GM12878 (cell line): ENCODE results near the gene GALR1. TPM values are rescaled to one million over a fixed set of nuclear protein-coding genes. Genes with fewer than 3 reads are reported as not detected.

ENCODE experiments used
- ATAC-seq: fragments of 200-7000 bp; cut with Tn5 transposase; 3 replicates; pipeline ENCODE4 v1.9.1; 2020; ENCODE audit warnings: mild to moderate bottlenecking, moderate library complexity
- BruUV-seq: library from RNA; stranded (reverse); fragments of 400-500 nt; replicated peaks from 2 replicates; lab custom pipeline; 2021; lab: Mats Ljungman, UMichigan
- CTCF ChIA-PET: fragments of 300-600 bp; sonication (Branson Sonifier 250); formaldehyde crosslinking; extraction: SDS; loops from one replicate; lab custom pipeline; 2021; ENCODE audit warnings: inconsistent platforms; lab: Yijun Ruan, JAX
- POLR2A ChIA-PET: fragments of 350-600 bp; formaldehyde crosslinking; extraction: SDS; loops from one replicate; lab custom pipeline; 2021; ENCODE audit warnings: inconsistent platforms; lab: Charles Lee
- RAD21 ChIA-PET: fragments of 300-600 bp; sonication (Branson Sonifier 250); formaldehyde crosslinking; loops from one replicate; lab custom pipeline; 2023; ENCODE audit warnings: antibody characterized with exemption; ENCODE audit not compliant: unreplicated experiment; lab: Charles Lee
- SMC1A ChIA-PET: fragments of 300-600 bp; sonication (Branson Sonifier 250); formaldehyde crosslinking; loops from one replicate; lab custom pipeline; 2023; ENCODE audit not compliant: unreplicated experiment, uncharacterized antibody; lab: Charles Lee
- DNase-seq: peaks from one replicate; pipeline ENCODE4 v3.0.0-alpha.2; 2011; ENCODE audit warnings: low read depth, low spot score
- FAIRE-seq: peaks from 3 replicates; lab custom pipeline; 2011; peaks lifted over from hg19 to GRCh38; lab: Jason Lieb, UNC
- H2AFZ ChIP-seq: 2 replicates; pipeline ENCODE4 v1.6.0; 2011; ENCODE audit warnings: low read depth, low read length, control low read depth; ENCODE audit not compliant: control insufficient read depth
- H3K27ac ChIP-seq: 2 replicates; pipeline ENCODE4 v1.5.1; 2011; ENCODE audit warnings: control low read depth; ENCODE audit not compliant: control insufficient read depth, insufficient read depth
- H3K27me3 ChIP-seq, 2 experiments: replicated peaks in 1 of 2; 2 replicates each; pipeline versions ENCODE4 v1.6.0 to v1.6.1; 2011; ENCODE audit warnings: low read length in 1 of 2; ENCODE audit not compliant: control insufficient read depth in 2 of 2, insufficient read depth in 2 of 2
- H3K36me3 ChIP-seq, 2 experiments: 2 replicates each; pipeline ENCODE4 v1.5.1; 2011; ENCODE audit warnings: low read length in 1 of 2; ENCODE audit not compliant: control insufficient read depth in 2 of 2, insufficient read depth in 2 of 2
- H3K4me1 ChIP-seq: 2 replicates; pipeline ENCODE4 v1.6.1; 2011; ENCODE audit warnings: mild to moderate bottlenecking, low read length, moderate library complexity, mixed read lengths; ENCODE audit not compliant: control insufficient read depth, insufficient read depth
- H3K4me2 ChIP-seq: 2 replicates; pipeline ENCODE4 v1.6.0; 2011; ENCODE audit warnings: control low read depth; ENCODE audit not compliant: control insufficient read depth, insufficient read depth
- H3K4me3 ChIP-seq: fragments of 200-600 bp; sonication (generic); 2 replicates; pipeline ENCODE4 v1.5.1; 2016
- H3K79me2 ChIP-seq: 2 replicates; pipeline ENCODE4 v1.6.0; 2011; ENCODE audit warnings: low read length; ENCODE audit not compliant: control insufficient read depth, insufficient read depth
- H3K9ac ChIP-seq: 2 replicates; pipeline ENCODE4 v1.8.0; 2011; ENCODE audit warnings: low read length, control low read depth, mixed read lengths; ENCODE audit not compliant: control insufficient read depth, insufficient read depth
- H3K9me3 ChIP-seq: replicated peaks from 3 replicates; pipeline ENCODE4 v1.5.1; 2011; ENCODE audit warnings: mild to moderate bottlenecking, low read length; ENCODE audit not compliant: control insufficient read depth, insufficient read depth
- H4K20me1 ChIP-seq: 2 replicates; pipeline ENCODE4 v1.6.0; 2011; ENCODE audit not compliant: control insufficient read depth, insufficient read depth
- ATF7 ChIP-seq: fragments of 450-650 bp; IDR thresholded peaks from 2 replicates; pipeline ENCODE4 v1.6.1; 2016; ENCODE audit warnings: low read depth, mild to moderate bottlenecking
- EED ChIP-seq: sonication (generic); IDR thresholded peaks from 2 replicates; pipeline ENCODE4 v1.6.1; 2016; ENCODE audit warnings: antibody characterized with exemption, low read depth
- ESRRA ChIP-seq: IDR thresholded peaks from 2 replicates; pipeline ENCODE4 v1.6.1; 2012; ENCODE audit warnings: mild to moderate bottlenecking, low read length, improper control_type of control experiment
- KAT2A ChIP-seq: conservative IDR thresholded peaks from 2 replicates; pipeline ENCODE4 v1.6.1; 2011; ENCODE audit warnings: low read depth, low read length; ENCODE audit not compliant: control insufficient read depth
- PAX5 ChIP-seq: IDR thresholded peaks from 2 replicates; pipeline ENCODE4 v1.6.1; 2011; ENCODE audit warnings: low read depth, low read length, borderline replicate concordance
- RAD21 ChIP-seq: IDR thresholded peaks from 2 replicates; pipeline ENCODE4 v1.6.1; 2011; ENCODE audit warnings: mild to moderate bottlenecking, low read depth, low read length, moderate library complexity; ENCODE audit not compliant: insufficient read depth
- SMARCA5 ChIP-seq: fragments of 450-650 bp; IDR thresholded peaks from 2 replicates; pipeline ENCODE4 v1.6.1; 2017; ENCODE audit warnings: mild to moderate bottlenecking
- SRF ChIP-seq, 2 experiments: IDR thresholded peaks; 2 replicates each; pipeline ENCODE4 v1.6.1; 2011; ENCODE audit warnings: low read depth in 2 of 2, low read length in 2 of 2, mild to moderate bottlenecking in 1 of 2, moderate library complexity in 1 of 2
- TARDBP ChIP-seq: IDR thresholded peaks from 2 replicates; pipeline ENCODE4 v1.6.1; 2016; ENCODE audit warnings: borderline replicate concordance
- TBL1XR1 ChIP-seq: IDR thresholded peaks from 2 replicates; pipeline ENCODE4 v1.6.1; 2012; ENCODE audit warnings: low read depth, low read length, improper control_type of control experiment
- ZBED1 ChIP-seq: IDR thresholded peaks from 2 replicates; pipeline ENCODE4 v1.6.1; 2016; ENCODE audit warnings: borderline replicate concordance
- ZNF24 ChIP-seq: fragments of 450-650 bp; IDR thresholded peaks from 2 replicates; pipeline ENCODE4 v1.6.1; 2017; ENCODE audit warnings: antibody characterized with exemption, mild to moderate bottlenecking
- WGBS: methylation state at CpG from one replicate; pipeline ENCODE4 v1.1.6; 2016; ENCODE audit warnings: low lambda C conversion rate; ENCODE audit not compliant: insufficient replicate concordance, insufficient coverage; ENCODE audit errors: missing lambda C conversion rate; 5-methylcytosine and 5-hydroxymethylcytosine counted together
- in situ Hi-C: fragments of 300-500 bp; cut with MboI; formaldehyde crosslinking; loops from 9 replicates; pipeline ENCODE4 v1.14.3; 2018; ENCODE audit warnings: mixed read lengths
- intact Hi-C: fragments of 100-400 bp; cut with micrococcal nuclease; formaldehyde crosslinking; loops from one replicate; pipeline ENCODE4 v1.14.2; 2022; ENCODE audit not compliant: unreplicated experiment
- polyA plus RNA-seq, 11 experiments: library from polyadenylated mRNA; depleted of rRNA in 4 of 11; unstranded in 6 of 11; stranded (reverse) in 5 of 11; fragments of >200 nt; fragmentation: Nextera tagmentation in 4 of 11; fragmentation: Illumina TruSeq in 1 of 11; extraction: Ambion mirVana in 4 of 11; extraction: Trizol in 1 of 11; gene quantifications; 1 replicate in 1 of 11; 2 replicates in 10 of 11; pipeline versions ENCODE4 v1.2.1 to v1.2.3, GENCODE V29; 2011 to 2016; ENCODE audit warnings: inconsistent platforms in 2 of 11, missing spikeins in 2 of 11, low read depth in 1 of 11
- total RNA-seq, 4 experiments: library from RNA; depleted of rRNA in 3 of 4; stranded (reverse); fragments of >200 nt in 3 of 4; fragmentation: Illumina TruSeq in 1 of 4; extraction: Trizol in 1 of 4; gene quantifications; 2 replicates each; pipeline versions ENCODE4 v1.2.1 to v1.2.3, GENCODE V29; 2013 to 2021
- TF ChIP-seq, protein P1 (sequence below): fragments of 450-650 bp; formaldehyde crosslinking; IDR thresholded peaks from 2 replicates; pipeline ENCODE4 v1.4.0; 2022; ENCODE audit warnings: mild to moderate bottlenecking, moderate library complexity
- TF ChIP-seq, protein P2 (sequence below): fragments of 450-650 bp; IDR thresholded peaks from 2 replicates; pipeline ENCODE4 v1.6.1; 2017; ENCODE audit warnings: mild to moderate bottlenecking, moderate library complexity
- TF ChIP-seq, protein P3 (sequence below): IDR thresholded peaks from 2 replicates; pipeline ENCODE4 v1.6.1; 2011; ENCODE audit warnings: low read depth, low read length, improper control_type of control experiment, borderline replicate concordance

The GALR1 gene
- total and polyA plus RNA-seq, 10 of the 15 experiments (the other 5 are each of a cell fraction or from before 2014, with no cell fraction given), result not detected

DNA sequence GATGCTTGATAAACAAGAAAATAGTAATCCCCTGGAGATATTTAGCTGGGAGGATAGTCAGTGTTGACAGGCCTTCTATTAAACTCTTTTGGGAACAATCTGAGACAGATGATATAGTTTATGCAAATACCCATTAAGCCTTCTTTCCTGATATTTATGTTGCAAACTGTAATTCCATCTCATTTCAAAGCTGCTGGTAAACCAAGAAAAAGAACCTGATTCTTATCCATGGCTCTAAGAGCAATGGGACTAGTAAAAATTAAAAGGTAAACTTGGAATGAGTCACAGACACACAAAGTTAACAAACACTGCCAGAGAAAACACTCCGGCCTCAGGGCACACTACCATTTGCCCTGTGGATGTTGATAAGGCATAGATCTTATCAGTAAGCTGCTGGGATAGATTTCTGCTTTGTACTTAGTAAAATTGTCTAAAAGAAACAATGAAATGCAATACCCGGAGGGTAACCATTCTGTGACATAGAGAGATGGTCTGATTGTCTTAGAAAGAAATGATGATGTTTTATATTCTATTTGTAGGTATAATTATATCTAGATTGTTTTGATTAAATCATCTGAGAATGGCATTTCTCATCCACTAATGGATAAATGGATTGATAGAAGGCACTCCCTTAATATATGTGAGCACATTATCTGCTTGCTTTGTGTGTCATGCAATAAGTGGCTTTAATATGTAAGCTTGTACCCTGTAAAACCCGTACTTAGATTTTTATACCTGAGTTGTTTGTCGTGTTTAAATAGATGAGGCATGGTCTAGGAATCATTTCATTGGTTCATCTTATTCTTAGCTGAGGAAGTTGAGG, 13.2 kb downstream of the GALR1 start:
- Histone ChIP-seq H3K4me2 (no peak overlapping the region), H3K36me3 (no peaks in the 10 kb centered on the region), H3K27ac (no peak overlapping the region), H3K79me2 (no peaks in the 10 kb centered on the region), H3K9ac (no peak overlapping the region), H4K20me1 (no peaks in the 10 kb centered on the region), H2AFZ (no peak overlapping the region), H3K4me1 (no peaks in the 10 kb centered on the region), H3K27me3 (no peaks in the 10 kb centered on the region), H3K9me3 (no peaks in the 10 kb centered on the region; the same call in 2 of the 3 replicates), H3K4me3 (no peak overlapping the region)
- SMC1A ChIA-PET, result no interaction called here
- DNase-seq, result no peak
- 11% methylated on average over 4 of the region's 4 CpGs for WGBS
- intact Hi-C loops, result no loop called here
- POLR2A ChIA-PET, result no interaction called here
- RAD21 ChIA-PET, result no interaction called here
- no peak for FAIRE-seq
- CTCF ChIA-PET, result interaction anchor here (0.7 kb wide), 1 partner anchor 240 kb away, joined by 3 read pairs; no protein-coding TSS in a partner anchor
- in situ Hi-C loops, result no loop called here
- no TSS peak for BruUV-seq
- no peak for ATAC-seq
- no peak for TF ChIP-seq ESRRA
- TF ChIP-seq, protein P1, sequence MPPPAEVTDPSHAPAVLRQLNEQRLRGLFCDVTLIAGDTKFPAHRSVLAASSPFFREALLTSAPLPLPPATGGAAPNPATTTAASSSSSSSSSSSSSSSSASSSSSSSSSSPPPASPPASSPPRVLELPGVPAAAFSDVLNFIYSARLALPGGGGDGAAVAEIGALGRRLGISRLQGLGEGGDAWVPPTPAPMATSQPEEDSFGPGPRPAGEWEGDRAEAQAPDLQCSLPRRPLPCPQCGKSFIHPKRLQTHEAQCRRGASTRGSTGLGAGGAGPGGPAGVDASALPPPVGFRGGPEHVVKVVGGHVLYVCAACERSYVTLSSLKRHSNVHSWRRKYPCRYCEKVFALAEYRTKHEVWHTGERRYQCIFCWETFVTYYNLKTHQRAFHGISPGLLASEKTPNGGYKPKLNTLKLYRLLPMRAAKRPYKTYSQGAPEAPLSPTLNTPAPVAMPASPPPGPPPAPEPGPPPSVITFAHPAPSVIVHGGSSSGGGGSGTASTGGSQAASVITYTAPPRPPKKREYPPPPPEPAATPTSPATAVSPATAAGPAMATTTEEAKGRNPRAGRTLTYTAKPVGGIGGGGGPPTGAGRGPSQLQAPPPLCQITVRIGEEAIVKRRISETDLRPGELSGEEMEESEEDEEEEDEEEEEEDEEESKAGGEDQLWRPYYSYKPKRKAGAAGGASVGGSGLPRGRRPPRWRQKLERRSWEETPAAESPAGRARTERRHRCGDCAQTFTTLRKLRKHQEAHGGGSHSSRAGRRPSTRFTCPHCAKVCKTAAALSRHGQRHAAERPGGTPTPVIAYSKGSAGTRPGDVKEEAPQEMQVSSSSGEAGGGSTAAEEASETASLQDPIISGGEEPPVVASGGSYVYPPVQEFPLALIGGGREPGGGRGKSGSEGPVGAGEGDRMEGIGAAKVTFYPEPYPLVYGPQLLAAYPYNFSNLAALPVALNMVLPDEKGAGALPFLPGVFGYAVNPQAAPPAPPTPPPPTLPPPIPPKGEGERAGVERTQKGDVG (CRISPR knock-in tag), result no peak
- no peak for TF ChIP-seq ATF7
- no peak for TF ChIP-seq PAX5
- no peak for TF ChIP-seq KAT2A
- no peak for TF ChIP-seq ZBED1
- TF ChIP-seq SRF (IDR thresholded peaks at IDR 0.05; ENCODE audit: low read depth in 2 of 2, low read length in 2 of 2), result no peak
- no peak for TF ChIP-seq RAD21
- TF ChIP-seq, protein P2, sequence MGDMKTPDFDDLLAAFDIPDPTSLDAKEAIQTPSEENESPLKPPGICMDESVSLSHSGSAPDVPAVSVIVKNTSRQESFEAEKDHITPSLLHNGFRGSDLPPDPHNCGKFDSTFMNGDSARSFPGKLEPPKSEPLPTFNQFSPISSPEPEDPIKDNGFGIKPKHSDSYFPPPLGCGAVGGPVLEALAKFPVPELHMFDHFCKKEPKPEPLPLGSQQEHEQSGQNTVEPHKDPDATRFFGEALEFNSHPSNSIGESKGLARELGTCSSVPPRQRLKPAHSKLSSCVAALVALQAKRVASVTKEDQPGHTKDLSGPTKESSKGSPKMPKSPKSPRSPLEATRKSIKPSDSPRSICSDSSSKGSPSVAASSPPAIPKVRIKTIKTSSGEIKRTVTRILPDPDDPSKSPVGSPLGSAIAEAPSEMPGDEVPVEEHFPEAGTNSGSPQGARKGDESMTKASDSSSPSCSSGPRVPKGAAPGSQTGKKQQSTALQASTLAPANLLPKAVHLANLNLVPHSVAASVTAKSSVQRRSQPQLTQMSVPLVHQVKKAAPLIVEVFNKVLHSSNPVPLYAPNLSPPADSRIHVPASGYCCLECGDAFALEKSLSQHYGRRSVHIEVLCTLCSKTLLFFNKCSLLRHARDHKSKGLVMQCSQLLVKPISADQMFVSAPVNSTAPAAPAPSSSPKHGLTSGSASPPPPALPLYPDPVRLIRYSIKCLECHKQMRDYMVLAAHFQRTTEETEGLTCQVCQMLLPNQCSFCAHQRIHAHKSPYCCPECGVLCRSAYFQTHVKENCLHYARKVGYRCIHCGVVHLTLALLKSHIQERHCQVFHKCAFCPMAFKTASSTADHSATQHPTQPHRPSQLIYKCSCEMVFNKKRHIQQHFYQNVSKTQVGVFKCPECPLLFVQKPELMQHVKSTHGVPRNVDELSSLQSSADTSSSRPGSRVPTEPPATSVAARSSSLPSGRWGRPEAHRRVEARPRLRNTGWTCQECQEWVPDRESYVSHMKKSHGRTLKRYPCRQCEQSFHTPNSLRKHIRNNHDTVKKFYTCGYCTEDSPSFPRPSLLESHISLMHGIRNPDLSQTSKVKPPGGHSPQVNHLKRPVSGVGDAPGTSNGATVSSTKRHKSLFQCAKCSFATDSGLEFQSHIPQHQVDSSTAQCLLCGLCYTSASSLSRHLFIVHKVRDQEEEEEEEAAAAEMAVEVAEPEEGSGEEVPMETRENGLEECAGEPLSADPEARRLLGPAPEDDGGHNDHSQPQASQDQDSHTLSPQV, result no peak
- no peak for TF ChIP-seq SMARCA5
- no peak for TF ChIP-seq EED
- TF ChIP-seq, protein P3, sequence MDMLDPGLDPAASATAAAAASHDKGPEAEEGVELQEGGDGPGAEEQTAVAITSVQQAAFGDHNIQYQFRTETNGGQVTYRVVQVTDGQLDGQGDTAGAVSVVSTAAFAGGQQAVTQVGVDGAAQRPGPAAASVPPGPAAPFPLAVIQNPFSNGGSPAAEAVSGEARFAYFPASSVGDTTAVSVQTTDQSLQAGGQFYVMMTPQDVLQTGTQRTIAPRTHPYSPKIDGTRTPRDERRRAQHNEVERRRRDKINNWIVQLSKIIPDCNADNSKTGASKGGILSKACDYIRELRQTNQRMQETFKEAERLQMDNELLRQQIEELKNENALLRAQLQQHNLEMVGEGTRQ, result no peak
- TF ChIP-seq TBL1XR1, result no peak
- TF ChIP-seq TARDBP, result no peak
- no peak for TF ChIP-seq ZNF24
